K562 (cell line): Measurements from ENCODE around the gene SNX17. TPM values are rescaled to one million over a fixed set of nuclear protein-coding genes. Genes with fewer than 3 reads are reported as not detected.
A peak's percentile ranks its signal among the peaks of the same experiment; 100 is the strongest.

Source experiments
- CBX8 ChIP-seq: fragments of 200-600 bp; sonication (generic); IDR thresholded peaks from 2 replicates; pipeline ENCODE4 v1.6.1; 2012; ENCODE audit warnings: borderline replicate concordance, mixed run types, low read depth, mild to moderate bottlenecking, moderate library complexity, mixed read lengths, low read length, control low read depth, inconsistent platforms; ENCODE audit not compliant: poor library complexity, severe bottlenecking; ENCODE audit errors: extremely low read depth
- CEBPB ChIP-seq: fragments of 450-650 bp; IDR thresholded peaks from 2 replicates; pipeline ENCODE4 v1.6.1; 2016; ENCODE audit warnings: missing genetic modification characterization, missing compliant biosample characterization
- FOXP4 ChIP-seq: sonication (generic); formaldehyde crosslinking; IDR thresholded peaks from 2 replicates; pipeline ENCODE4 v1.8.0; 2022; ENCODE audit warnings: mild to moderate bottlenecking, missing genetic modification reagents, borderline replicate concordance
- GTF2A2 ChIP-seq: IDR thresholded peaks from 2 replicates; pipeline ENCODE4 v1.6.1; 2016; ENCODE audit warnings: mild to moderate bottlenecking, missing genetic modification characterization, missing compliant biosample characterization
- HDAC2 ChIP-seq: fragments of 450-650 bp; IDR thresholded peaks from 2 replicates; pipeline ENCODE4 v1.6.1; 2016; ENCODE audit warnings: mild to moderate bottlenecking
- KLF1 ChIP-seq: fragments of 450-650 bp; IDR thresholded peaks from 2 replicates; pipeline ENCODE4 v1.6.1; 2016; ENCODE audit warnings: missing genetic modification characterization, missing compliant biosample characterization
- KLF16 ChIP-seq: IDR thresholded peaks from 2 replicates; pipeline ENCODE4 v1.6.1; 2016; ENCODE audit warnings: antibody characterized with exemption
- MCM5 ChIP-seq: fragments of 450-650 bp; IDR thresholded peaks from 2 replicates; pipeline ENCODE4 v1.6.1; 2016; ENCODE audit warnings: low read depth
- MTA3 ChIP-seq: fragments of 450-650 bp; formaldehyde crosslinking; IDR thresholded peaks from 2 replicates; pipeline ENCODE4 v1.6.1; 2017; ENCODE audit warnings: mild to moderate bottlenecking, borderline replicate concordance
- NCOA4 ChIP-seq: fragments of 450-650 bp; IDR thresholded peaks from 2 replicates; pipeline ENCODE4 v1.6.1; 2018; ENCODE audit warnings: mild to moderate bottlenecking; ENCODE audit not compliant: partially characterized antibody
- NFE2 ChIP-seq: IDR thresholded peaks from 2 replicates; pipeline ENCODE4 v1.6.1; 2014; ENCODE audit warnings: antibody characterized with exemption, low read depth
- NR2C1 ChIP-seq, 2 experiments: fragments of 450-650 bp; IDR thresholded peaks; 2 replicates each; pipeline ENCODE4 v1.6.1; 2017; ENCODE audit warnings: mild to moderate bottlenecking in 2 of 2, antibody characterized with exemption in 1 of 2, inconsistent platforms in 1 of 2, missing compliant biosample characterization in 1 of 2, missing genetic modification characterization in 1 of 2
- PBX2 ChIP-seq, 2 experiments: IDR thresholded peaks in 1 of 2; conservative IDR thresholded peaks in 1 of 2; 2 replicates each; pipeline ENCODE4 v1.6.1; 2016; ENCODE audit warnings: low read depth in 2 of 2, mild to moderate bottlenecking in 1 of 2, missing compliant biosample characterization in 1 of 2, missing genetic modification characterization in 1 of 2, moderate library complexity in 1 of 2
- POLR2AphosphoS5 ChIP-seq: IDR thresholded peaks from 2 replicates; pipeline ENCODE4 v1.6.1; 2011; ENCODE audit warnings: mild to moderate bottlenecking, low read depth, low read length, moderate library complexity; ENCODE audit not compliant: control insufficient read depth, insufficient read depth
- POU5F1 ChIP-seq: fragments of 150-350 bp; IDR thresholded peaks from 2 replicates; pipeline ENCODE4 v1.6.1; 2014; ENCODE audit warnings: borderline replicate concordance, low read length, low read depth, mild to moderate bottlenecking; ENCODE audit not compliant: partially characterized antibody
- RNF2 ChIP-seq: sonication (generic); IDR thresholded peaks from 2 replicates; pipeline ENCODE4 v1.6.1; 2016
- TCF3 ChIP-seq: sonication (generic); formaldehyde crosslinking; IDR thresholded peaks from 2 replicates; pipeline ENCODE4 v1.4.0; 2020; ENCODE audit warnings: mild to moderate bottlenecking, missing genetic modification reagents
- ZNF609 ChIP-seq: sonication (generic); formaldehyde crosslinking; IDR thresholded peaks from 2 replicates; pipeline ENCODE4 v1.8.1; 2023; ENCODE audit warnings: missing genetic modification reagents, mild to moderate bottlenecking, borderline replicate concordance
- polyA plus RNA-seq, 8 experiments: library from polyadenylated mRNA; depleted of rRNA in 4 of 8; stranded (reverse) in 5 of 8; unstranded in 3 of 8; fragments of >200 nt; fragmentation: Nextera tagmentation in 2 of 8; fragmentation: Illumina TruSeq in 1 of 8; extraction: Ambion mirVana in 2 of 8; extraction: Trizol in 1 of 8; gene quantifications; 2 replicates each; pipeline versions ENCODE4 v1.2.1 to v1.2.3, GENCODE V29; 2011 to 2014; ENCODE audit warnings: inconsistent platforms in 1 of 8, missing spikeins in 1 of 8
- total RNA-seq, 7 experiments: library from RNA; depleted of rRNA in 6 of 7; stranded (reverse); fragments of >200 nt in 6 of 7; fragmentation: Illumina TruSeq in 2 of 7; extraction: Trizol in 2 of 7; gene quantifications; 2 replicates each; pipeline versions ENCODE4 v1.2.1 to v1.2.3, GENCODE V29; 2011 to 2021; ENCODE audit warnings: low replicate concordance in 1 of 7

Gene SNX17
- total and polyA plus RNA-seq, 9 of the 15 experiments (the other 6 are each of a cell fraction or from before 2014, with no cell fraction given): 3.0 to 75.7 (median 54.6) TPM

DNA sequence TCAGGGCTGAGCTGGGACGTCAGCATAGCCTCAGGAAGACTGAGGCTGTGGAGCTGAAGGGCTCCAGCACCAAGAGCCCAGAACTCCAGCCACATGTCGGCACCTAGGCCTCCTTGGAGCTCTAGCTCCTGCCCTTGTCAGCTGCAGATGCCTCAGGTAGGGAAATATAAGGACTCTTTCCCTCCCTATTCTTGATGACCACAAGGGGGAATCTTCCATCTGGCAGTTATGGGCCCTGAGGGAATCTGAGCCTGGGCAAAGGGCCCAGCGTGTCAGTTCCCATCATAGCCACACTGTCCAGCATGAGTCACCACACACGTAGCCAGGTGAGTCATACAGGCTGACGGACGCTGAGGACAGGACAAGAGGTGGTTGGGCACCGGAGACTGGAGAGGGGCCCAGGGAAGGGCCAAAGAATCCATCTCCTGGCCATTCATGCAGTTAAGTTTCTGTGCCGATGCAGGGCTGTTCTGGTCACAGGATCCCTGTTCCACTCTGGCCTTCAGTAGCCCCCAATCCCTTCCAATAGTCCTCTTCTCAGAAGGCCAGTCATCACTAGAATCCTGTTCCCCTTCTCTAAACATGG, 49.4 kb upstream of the SNX17 start (continued):
- TF ChIP-seq ZNF609 (CRISPR knock-in tag) (no peak), NCOA4 (no peak), CEBPB (no peak), POLR2AphosphoS5 (peak; percentile 36; the same call in 1 of the 2 replicates), NFE2 (0 out of 2 replicates have a peak, but pooled peaks have one; percentile 19), POU5F1 (no peak), RNF2 (no peak), MCM5 (no peak), NR2C1 (IDR thresholded peaks at IDR 0.05) (no peak), NR2C1 (tag; IDR thresholded peaks at IDR 0.05) (no peak), KLF1 (tag) (no peak), MTA3 (peak; percentile 72; the same call in 1 of the 2 replicates), CBX8 (no peak), KLF16 (no peak), HDAC2 (peak; percentile 50; the same call in 1 of the 2 replicates), GTF2A2 (tag) (no peak), PBX2 (CRISPR knock-in tag; IDR thresholded peaks at IDR 0.05; ENCODE audit: low read depth) (0 out of 2 replicates have a peak, but pooled peaks have one; percentile 4), PBX2 (tag; conservative IDR thresholded peaks at IDR 0.05; ENCODE audit: low read depth) (no peak), FOXP4 (no peak), TCF3 (CRISPR knock-in tag) (0 out of 2 replicates have a peak, but pooled peaks have one; percentile 7)
